Chondrocyte (in vitro differentiated cells): ENCODE results near the gene MEX3C. TPM values are rescaled to one million over a fixed set of nuclear protein-coding genes. Genes with fewer than 3 reads are reported as not detected.

ENCODE experiments used
- DNase-seq: peaks from one replicate; pipeline ENCODE4 v3.0.0; 2021; ENCODE audit warnings: mixed read lengths, low spot score
- H3K27ac Mint-ChIP-seq: one replicate; pipeline ENCODE4 v1.8.0; 2021; ENCODE audit warnings: mild to moderate bottlenecking, moderate library complexity, mixed read lengths; ENCODE audit not compliant: unreplicated experiment
- H3K27me3 Mint-ChIP-seq: 2 replicates; pipeline ENCODE4 v1.8.0; 2021; ENCODE audit warnings: low read depth, mixed read lengths
- H3K36me3 Mint-ChIP-seq: 2 replicates; pipeline ENCODE4 v1.8.0; 2021; ENCODE audit warnings: low read depth, mixed read lengths
- H3K4me1 Mint-ChIP-seq: 2 replicates; pipeline ENCODE4 v1.8.0; 2021; ENCODE audit warnings: low read depth, mild to moderate bottlenecking, mixed read lengths
- H3K4me3 Mint-ChIP-seq: one replicate; pipeline ENCODE4 v1.8.0; 2021; ENCODE audit warnings: mild to moderate bottlenecking, moderate library complexity, mixed read lengths; ENCODE audit not compliant: unreplicated experiment
- H3K9me3 Mint-ChIP-seq: 2 replicates; pipeline ENCODE4 v1.8.0; 2021; ENCODE audit warnings: low read depth, mixed read lengths
- total RNA-seq: library from RNA; stranded (reverse); gene quantifications from 3 replicates; pipeline ENCODE4 v1.2.1, GENCODE V29; 2021
- TF ChIP-seq, protein P1 (sequence below): fragments of 200-600 bp; sonication (generic); IDR thresholded peaks from 2 replicates; pipeline ENCODE4 v1.5.0; 2021; ENCODE audit warnings: antibody characterized with exemption, mild to moderate bottlenecking, moderate library complexity

Gene MEX3C
- total RNA-seq, 1 donor from 2014 or later = 49.0 TPM

DNA sequence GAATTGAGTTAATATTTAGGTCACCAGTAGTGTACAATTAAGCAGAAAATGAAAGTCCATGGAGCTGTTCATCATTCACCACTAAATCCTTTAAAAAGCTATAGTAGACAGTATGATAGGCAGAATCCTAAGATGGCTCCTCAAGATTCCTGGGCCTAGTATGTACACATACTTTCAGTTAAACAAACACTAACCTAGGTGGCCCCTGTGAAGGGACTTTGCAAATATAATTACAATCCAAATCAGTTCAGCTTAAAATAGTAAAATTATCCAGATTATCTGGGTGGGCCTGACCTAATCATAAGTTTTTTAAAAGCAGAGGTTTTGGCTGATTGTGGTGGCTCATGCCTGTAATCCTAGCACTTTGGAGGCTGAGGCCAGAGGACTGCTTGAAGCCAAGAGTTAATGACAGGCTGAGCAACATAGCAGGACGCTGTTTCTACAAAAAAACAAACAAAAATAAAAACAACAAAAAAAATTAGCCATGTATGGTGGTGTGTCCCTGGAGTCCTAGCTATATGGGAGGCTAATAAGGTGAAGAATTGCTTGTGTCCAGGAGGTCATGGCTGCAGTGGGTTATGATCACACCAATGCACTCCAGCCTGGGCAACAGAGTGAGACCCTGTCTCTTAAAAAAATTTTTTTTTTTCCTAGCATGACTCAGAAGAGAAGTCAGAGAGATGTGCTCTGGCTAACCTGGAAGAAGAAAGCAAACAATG, 13.9 kb downstream of the MEX3C start:
- Mint-ChIP-seq H3K9me3 (no peaks in the 10 kb centered on the region), H3K4me3 (no peak overlapping the region), H3K27ac (no peak overlapping the region), H3K4me1 (peaks cover 54% of the 10 kb centered on the region), H3K36me3 (no peaks in the 10 kb centered on the region), H3K27me3 (no peaks in the 10 kb centered on the region)
- TF ChIP-seq, protein P1, sequence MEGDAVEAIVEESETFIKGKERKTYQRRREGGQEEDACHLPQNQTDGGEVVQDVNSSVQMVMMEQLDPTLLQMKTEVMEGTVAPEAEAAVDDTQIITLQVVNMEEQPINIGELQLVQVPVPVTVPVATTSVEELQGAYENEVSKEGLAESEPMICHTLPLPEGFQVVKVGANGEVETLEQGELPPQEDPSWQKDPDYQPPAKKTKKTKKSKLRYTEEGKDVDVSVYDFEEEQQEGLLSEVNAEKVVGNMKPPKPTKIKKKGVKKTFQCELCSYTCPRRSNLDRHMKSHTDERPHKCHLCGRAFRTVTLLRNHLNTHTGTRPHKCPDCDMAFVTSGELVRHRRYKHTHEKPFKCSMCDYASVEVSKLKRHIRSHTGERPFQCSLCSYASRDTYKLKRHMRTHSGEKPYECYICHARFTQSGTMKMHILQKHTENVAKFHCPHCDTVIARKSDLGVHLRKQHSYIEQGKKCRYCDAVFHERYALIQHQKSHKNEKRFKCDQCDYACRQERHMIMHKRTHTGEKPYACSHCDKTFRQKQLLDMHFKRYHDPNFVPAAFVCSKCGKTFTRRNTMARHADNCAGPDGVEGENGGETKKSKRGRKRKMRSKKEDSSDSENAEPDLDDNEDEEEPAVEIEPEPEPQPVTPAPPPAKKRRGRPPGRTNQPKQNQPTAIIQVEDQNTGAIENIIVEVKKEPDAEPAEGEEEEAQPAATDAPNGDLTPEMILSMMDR = no peak
- no peak for DNase-seq

DNA sequence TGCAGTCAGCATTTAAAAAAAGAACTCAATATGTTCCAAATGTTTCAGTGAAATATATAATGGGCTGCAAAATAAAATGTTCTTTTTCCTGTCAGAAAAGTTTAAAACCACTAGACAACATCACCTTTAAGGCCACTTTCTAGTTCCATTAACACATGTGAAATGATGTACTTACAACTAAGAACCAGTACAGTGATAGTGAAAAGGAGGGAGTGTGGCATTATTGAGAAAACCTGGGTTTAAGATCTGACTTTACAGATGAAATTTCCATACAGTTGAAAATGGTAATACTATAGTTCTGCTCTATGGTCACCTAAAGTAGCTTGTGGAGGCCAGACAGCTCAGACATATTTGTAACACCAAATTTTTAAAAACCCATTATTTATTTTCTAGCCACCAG, 14.7 kb downstream of the MEX3C start:
- Mint-ChIP-seq H3K4me1 (peaks cover 57% of the 10 kb centered on the region), H3K36me3 (no peaks in the 10 kb centered on the region), H3K9me3 (no peaks in the 10 kb centered on the region), H3K27me3 (no peaks in the 10 kb centered on the region), H3K4me3 (no peak overlapping the region), H3K27ac (no peak overlapping the region)
- TF ChIP-seq, protein P1 = no peak
- DNase-seq = no peak

DNA sequence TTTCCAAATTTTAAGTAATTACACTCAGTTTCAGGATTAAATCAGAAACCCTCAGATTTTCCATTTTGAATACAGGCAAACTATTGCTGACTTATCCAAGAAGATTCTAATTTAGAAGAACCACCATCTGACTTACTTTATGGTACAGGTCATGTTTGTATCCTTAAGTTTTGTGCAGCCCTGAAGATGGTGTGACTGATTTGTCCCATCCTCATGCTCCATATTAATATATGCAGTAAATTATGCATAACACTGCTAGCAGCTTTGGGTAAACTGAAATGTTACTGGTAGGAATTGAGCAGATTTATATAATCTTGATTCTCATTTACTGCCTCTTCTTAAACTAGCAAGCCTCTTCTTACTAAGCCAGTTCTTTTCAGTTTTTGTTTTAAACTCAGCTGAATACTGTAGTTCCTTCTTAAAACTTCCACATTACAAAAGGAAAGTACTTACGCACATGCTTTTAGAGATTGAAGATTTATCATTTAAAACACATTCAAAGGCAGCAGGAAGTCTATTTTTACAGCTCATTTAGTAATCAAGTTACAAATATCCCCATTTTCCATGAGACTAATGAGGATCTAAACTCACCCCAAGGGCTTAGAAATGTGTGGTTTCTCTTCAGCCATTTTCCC, 25.7 kb downstream of the MEX3C start:
- no peak for DNase-seq
- TF ChIP-seq, protein P1 = no peak

DNA sequence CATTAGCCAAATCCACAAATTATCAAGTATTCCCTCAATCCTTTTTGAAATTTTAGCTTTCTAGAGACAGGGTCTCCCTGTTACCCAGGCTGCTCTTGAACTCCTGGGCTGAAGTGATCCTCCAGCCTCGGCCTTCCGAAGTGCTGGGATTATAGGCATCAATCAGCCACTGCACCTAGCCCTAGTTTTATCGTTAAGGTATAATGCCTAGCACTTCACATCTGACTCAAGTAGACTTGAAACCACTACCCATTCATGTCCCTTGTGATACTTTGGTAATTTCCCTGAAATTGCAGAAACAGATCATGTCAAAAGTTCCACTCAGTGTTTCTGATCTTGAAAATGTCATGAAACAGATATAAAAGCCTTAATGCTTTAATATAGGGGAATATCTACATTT, 26.3 kb downstream of the MEX3C start:
- Mint-ChIP-seq H3K4me1 (peaks cover 5% of the 10 kb centered on the region), H3K27ac (no peak overlapping the region), H3K27me3 (no peaks in the 10 kb centered on the region), H3K4me3 (no peak overlapping the region), H3K9me3 (no peaks in the 10 kb centered on the region), H3K36me3 (peaks cover 6% of the 10 kb centered on the region)
- no peak for DNase-seq
- TF ChIP-seq, protein P1 = no peak

More for the DNA sequence above, 25.7 kb downstream of the MEX3C start:
- H3K27me3 Mint-ChIP-seq = no peaks in the 10 kb centered on the region
- H3K36me3 Mint-ChIP-seq = peaks cover 11% of the 10 kb centered on the region
- no peaks in the 10 kb centered on the region for H3K9me3 Mint-ChIP-seq
- H3K4me1 Mint-ChIP-seq = peaks cover 10% of the 10 kb centered on the region
- H3K4me3 Mint-ChIP-seq = no peak overlapping the region
- H3K27ac Mint-ChIP-seq = no peak overlapping the region

DNA sequence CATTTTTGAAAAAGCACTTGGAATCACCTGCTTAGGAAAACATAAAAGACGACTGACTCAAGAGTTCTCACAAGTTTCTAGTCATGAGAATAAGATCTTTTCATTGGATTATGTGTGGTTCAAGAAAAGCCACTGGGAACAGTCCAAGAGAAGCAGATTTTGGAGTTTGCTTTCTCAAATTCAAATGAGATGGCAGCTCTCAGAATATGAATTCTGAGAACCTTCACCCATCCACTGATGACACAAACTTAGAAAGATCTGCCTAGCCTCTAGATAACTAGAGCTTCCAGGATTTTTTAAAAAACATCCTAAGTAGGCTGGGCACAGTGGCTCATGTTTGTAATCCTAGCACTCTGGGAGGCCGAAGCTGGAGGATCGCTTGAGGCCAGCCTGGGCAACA, 26.8 kb downstream of the MEX3C start:
- H3K27me3 Mint-ChIP-seq = no peaks in the 10 kb centered on the region
- peaks cover 5% of the 10 kb centered on the region for H3K36me3 Mint-ChIP-seq
- H3K27ac Mint-ChIP-seq = no peak overlapping the region
- DNase-seq = no peak
- H3K4me3 Mint-ChIP-seq = no peak overlapping the region
- peaks cover 7% of the 10 kb centered on the region for H3K4me1 Mint-ChIP-seq
- no peaks in the 10 kb centered on the region for H3K9me3 Mint-ChIP-seq
- TF ChIP-seq, protein P1 = no peak
